ENCODE measurements around the gene IQCK.

The IQCK gene

DNA sequence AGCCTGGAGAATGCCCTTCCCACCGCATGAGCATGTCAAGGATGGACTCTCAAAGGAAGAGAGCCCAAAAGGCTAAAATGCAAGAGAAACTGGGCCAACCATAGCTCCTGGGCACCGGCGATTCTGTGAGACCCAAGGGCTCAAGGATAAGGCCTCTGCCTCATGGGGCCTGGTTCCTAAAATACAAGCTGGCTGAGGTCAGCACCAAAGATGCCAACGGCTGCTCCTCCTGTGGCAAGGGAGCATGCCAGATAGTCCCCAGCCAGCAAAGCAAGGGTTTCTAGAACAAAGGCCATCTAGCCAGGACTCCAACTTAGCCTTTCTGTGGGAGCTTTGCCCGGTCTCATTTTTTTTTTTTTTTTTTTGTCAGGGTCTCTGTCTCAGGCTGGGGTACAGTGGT, 146.5 kb downstream of the IQCK start:
- H3K4me3 ChIP-seq (ENCODE audit: low read depth, low read length) = no peak overlapping the region
- H3K36me3 ChIP-seq (replicated peaks) = no peaks in the 10 kb centered on the region
- DNase-seq = no peak
- H3K27me3 ChIP-seq (replicated peaks) = no peaks in the 10 kb centered on the region
- H3K27ac ChIP-seq = no peak overlapping the region
- TF ChIP-seq, protein P1, sequence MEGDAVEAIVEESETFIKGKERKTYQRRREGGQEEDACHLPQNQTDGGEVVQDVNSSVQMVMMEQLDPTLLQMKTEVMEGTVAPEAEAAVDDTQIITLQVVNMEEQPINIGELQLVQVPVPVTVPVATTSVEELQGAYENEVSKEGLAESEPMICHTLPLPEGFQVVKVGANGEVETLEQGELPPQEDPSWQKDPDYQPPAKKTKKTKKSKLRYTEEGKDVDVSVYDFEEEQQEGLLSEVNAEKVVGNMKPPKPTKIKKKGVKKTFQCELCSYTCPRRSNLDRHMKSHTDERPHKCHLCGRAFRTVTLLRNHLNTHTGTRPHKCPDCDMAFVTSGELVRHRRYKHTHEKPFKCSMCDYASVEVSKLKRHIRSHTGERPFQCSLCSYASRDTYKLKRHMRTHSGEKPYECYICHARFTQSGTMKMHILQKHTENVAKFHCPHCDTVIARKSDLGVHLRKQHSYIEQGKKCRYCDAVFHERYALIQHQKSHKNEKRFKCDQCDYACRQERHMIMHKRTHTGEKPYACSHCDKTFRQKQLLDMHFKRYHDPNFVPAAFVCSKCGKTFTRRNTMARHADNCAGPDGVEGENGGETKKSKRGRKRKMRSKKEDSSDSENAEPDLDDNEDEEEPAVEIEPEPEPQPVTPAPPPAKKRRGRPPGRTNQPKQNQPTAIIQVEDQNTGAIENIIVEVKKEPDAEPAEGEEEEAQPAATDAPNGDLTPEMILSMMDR (IDR thresholded peaks at IDR 0.05; ENCODE audit: low read depth, low read length, missing control alignments) = no peak
- in situ Hi-C loops (cut with HindIII; ENCODE audit: low pct_ligation_motif_present, low sequenced_read_pairs) = no loop called here

- Histone ChIP-seq H3K27me3 (replicated peaks) (no peaks in the 10 kb centered on the region), H3K36me3 (replicated peaks) (peaks cover 8% of the 10 kb centered on the region), H3K27ac (no peak overlapping the region), H3K4me3 (ENCODE audit: low read depth, low read length) (no peak overlapping the region)
- TF ChIP-seq, protein P1 (IDR thresholded peaks at IDR 0.05; ENCODE audit: low read depth, low read length, missing control alignments) = no peak
- in situ Hi-C loops (cut with HindIII; ENCODE audit: low pct_ligation_motif_present, low sequenced_read_pairs) = no loop called here
- DNase-seq = no peak
Observed at GRCh38 chr16:19868421-19868820, 150.3 kb downstream of the IQCK start.

DNA sequence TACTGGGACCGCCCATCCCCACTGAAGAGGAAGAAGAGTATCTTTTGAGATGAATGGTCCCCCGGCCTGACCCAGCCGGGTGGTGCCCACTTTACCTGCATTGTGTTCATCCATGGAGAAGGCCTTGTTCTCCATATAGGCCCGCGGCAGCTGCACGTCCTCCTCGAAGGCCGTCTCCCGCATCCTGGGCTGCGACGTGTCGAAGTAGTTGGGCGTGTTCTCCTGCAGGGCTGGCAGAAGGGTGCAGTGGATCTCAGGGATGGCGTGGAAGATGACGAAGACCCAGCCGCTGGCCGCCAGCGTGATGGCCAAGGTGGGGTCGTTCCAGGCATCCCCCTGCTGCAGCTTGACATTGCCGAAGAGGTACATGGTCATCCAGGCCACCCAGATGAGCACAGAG, 153.7 kb downstream of the IQCK start:
- Histone ChIP-seq H3K27me3 (replicated peaks) (no peaks in the 10 kb centered on the region), H3K36me3 (replicated peaks) (peaks cover 8% of the 10 kb centered on the region), H3K4me3 (ENCODE audit: low read depth, low read length) (no peak overlapping the region), H3K27ac (no peak overlapping the region)
- in situ Hi-C loops (cut with HindIII; ENCODE audit: low pct_ligation_motif_present, low sequenced_read_pairs) = no loop called here
- TF ChIP-seq, protein P1 (IDR thresholded peaks at IDR 0.05; ENCODE audit: low read depth, low read length, missing control alignments) = no peak
- no peak for DNase-seq

DNA sequence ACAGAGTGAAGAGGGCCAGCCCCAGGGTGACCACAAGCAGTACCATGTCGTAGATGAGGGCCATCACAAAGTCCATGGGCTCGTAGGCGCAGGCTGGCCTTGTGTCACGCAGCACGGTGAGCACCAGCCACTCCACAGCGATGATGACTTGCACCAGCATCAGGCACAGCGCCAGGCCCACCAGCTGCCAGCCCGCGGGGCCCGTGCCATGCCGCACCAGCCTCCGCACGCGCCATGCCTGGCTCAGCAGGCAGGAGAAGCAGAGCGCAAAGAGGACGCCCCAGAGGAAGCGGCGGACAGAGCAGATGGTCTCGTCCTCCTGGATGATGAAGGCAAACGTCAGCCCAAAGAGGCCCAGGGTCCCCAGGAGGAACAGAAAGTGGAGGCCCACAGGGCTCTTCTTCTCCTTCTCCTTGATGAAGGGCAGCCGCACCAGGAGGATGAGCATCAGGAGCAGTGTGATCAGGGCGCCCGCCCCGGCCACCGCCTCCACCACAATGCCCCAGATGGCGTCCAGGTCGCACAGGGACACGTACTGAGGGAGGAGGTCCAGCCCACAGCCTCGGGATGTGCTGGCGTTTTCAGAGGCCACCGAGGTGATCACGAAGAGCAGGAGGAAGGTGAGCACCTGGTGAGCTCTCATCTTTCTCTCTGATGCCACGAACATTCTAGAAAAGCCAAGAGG, 154.2 kb downstream of the IQCK start:
- Histone ChIP-seq H3K4me3 (ENCODE audit: low read depth, low read length) (no peak overlapping the region), H3K27me3 (replicated peaks) (no peaks in the 10 kb centered on the region), H3K27ac (no peak overlapping the region), H3K36me3 (replicated peaks) (peaks cover 8% of the 10 kb centered on the region)
- in situ Hi-C loops (cut with HindIII; ENCODE audit: low pct_ligation_motif_present, low sequenced_read_pairs) = no loop called here
- TF ChIP-seq, protein P1 (IDR thresholded peaks at IDR 0.05; ENCODE audit: low read depth, low read length, missing control alignments) = no peak
- DNase-seq = no peak

DNA sequence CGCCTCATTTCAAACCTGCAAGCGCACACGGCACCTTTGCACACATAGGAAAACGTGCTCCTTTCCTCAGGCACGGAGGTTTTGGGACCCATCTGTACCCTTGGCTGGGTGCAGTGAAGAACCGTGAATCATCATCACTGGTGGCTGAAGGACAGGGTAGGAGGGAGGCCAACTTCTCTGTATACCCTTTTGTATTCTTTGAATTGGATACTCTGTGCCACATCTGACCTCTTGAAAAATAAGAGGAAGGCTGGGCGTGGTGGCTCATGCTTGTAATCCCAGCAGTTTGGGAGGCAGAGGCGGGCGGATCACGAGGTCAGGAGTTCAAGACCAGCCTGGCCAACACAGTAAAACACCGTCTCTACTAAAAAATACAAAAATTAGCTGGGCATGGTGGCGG, 154.9 kb downstream of the IQCK start:
- H3K27me3 ChIP-seq (replicated peaks) = no peaks in the 10 kb centered on the region
- H3K27ac ChIP-seq = no peak overlapping the region
- no peak for DNase-seq
- in situ Hi-C loops (cut with HindIII; ENCODE audit: low pct_ligation_motif_present, low sequenced_read_pairs) = no loop called here
- H3K4me3 ChIP-seq (ENCODE audit: low read depth, low read length) = no peak overlapping the region
- H3K36me3 ChIP-seq (replicated peaks) = peaks cover 8% of the 10 kb centered on the region
- TF ChIP-seq, protein P1 (IDR thresholded peaks at IDR 0.05; ENCODE audit: low read depth, low read length, missing control alignments) = no peak

DNA sequence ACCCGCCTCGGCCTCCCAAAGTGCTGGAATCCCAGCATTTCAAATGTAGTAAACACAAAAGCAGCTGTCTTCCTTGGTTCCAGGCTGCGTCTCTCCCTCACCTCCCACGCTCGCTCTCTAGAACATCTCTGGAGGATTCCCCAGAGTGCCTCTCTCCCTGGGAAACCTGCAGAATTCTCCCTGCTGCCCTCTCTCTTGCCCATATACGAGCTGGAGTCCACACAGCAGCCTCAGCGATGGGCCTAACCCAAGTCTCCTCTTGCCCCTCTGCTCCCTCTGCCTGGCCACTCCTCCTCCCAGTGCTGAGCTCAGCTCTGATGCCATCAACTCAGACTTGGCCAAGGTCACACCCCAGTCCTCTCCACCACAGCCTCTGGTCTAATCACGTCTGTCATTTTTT, 156.0 kb downstream of the IQCK start:
- in situ Hi-C loops (cut with HindIII; ENCODE audit: low pct_ligation_motif_present, low sequenced_read_pairs) = no loop called here
- peaks cover 8% of the 10 kb centered on the region for H3K36me3 ChIP-seq (replicated peaks)
- TF ChIP-seq, protein P1 (IDR thresholded peaks at IDR 0.05; ENCODE audit: low read depth, low read length, missing control alignments) = no peak

More for the DNA sequence above, 156.0 kb downstream of the IQCK start:
- H3K4me3 ChIP-seq (ENCODE audit: low read depth, low read length) = no peak overlapping the region
- H3K27me3 ChIP-seq (replicated peaks) = no peaks in the 10 kb centered on the region
- no peak overlapping the region for H3K27ac ChIP-seq
- no peak for DNase-seq
